Progenitor cell of endocrine pancreas (in vitro differentiated cells): Measurements from ENCODE around the gene CPEB4. TPM values are rescaled to one million over a fixed set of nuclear protein-coding genes. Genes with fewer than 3 reads are reported as not detected.

Source experiments
- DNase-seq: peaks from one replicate; pipeline ENCODE4 v3.0.0; 2021; ENCODE audit warnings: low spot score; ENCODE audit not compliant: unreplicated experiment
- H3K27ac Mint-ChIP-seq: 2 replicates; pipeline ENCODE4 v1.8.0; 2021; ENCODE audit warnings: mild to moderate bottlenecking, moderate library complexity, mixed read lengths
- H3K27me3 Mint-ChIP-seq: 2 replicates; pipeline ENCODE4 v1.8.0; 2021; ENCODE audit warnings: mixed read lengths
- H3K36me3 Mint-ChIP-seq: 2 replicates; pipeline ENCODE4 v1.8.0; 2022; ENCODE audit warnings: mixed read lengths; ENCODE audit not compliant: insufficient read depth
- H3K4me1 Mint-ChIP-seq: 2 replicates; pipeline ENCODE4 v1.8.0; 2021; ENCODE audit warnings: low read depth, mixed read lengths
- H3K4me3 Mint-ChIP-seq: 2 replicates; pipeline ENCODE4 v1.8.0; 2021; ENCODE audit warnings: low read depth, mild to moderate bottlenecking, moderate library complexity, mixed read lengths
- H3K9me3 Mint-ChIP-seq: 2 replicates; pipeline ENCODE4 v1.8.0; 2021; ENCODE audit warnings: low read depth, mixed read lengths
- CTCF ChIP-seq: fragments of 200-600 bp; sonication (generic); IDR thresholded peaks from one replicate; pipeline ENCODE4 v1.5.0; 2021; ENCODE audit warnings: antibody characterized with exemption, mild to moderate bottlenecking; ENCODE audit not compliant: unreplicated experiment
- total RNA-seq: library from RNA; stranded (reverse); gene quantifications from 2 replicates; pipeline ENCODE4 v1.2.1, GENCODE V29; 2021

Gene CPEB4
- total RNA-seq, 1 donor from 2014 or later, result 16.7 TPM

- H3K27ac Mint-ChIP-seq, result peak overlapping the region; percentile 12
- H3K27me3 Mint-ChIP-seq, result peaks cover 8% of the 10 kb centered on the region
- no peak for TF ChIP-seq CTCF
- DNase-seq, result no peak
- peaks cover 4% of the 10 kb centered on the region for H3K9me3 Mint-ChIP-seq
- H3K36me3 Mint-ChIP-seq, result no peaks in the 10 kb centered on the region
- peaks cover 29% of the 10 kb centered on the region for H3K4me1 Mint-ChIP-seq
- no peak overlapping the region for H3K4me3 Mint-ChIP-seq
Observed at GRCh38 chr5:173971681-173972345, 83.7 kb downstream of the CPEB4 start.

- no peak for TF ChIP-seq CTCF
- peaks cover 29% of the 10 kb centered on the region for H3K4me1 Mint-ChIP-seq
- H3K36me3 Mint-ChIP-seq, result no peaks in the 10 kb centered on the region
- peaks cover 8% of the 10 kb centered on the region for H3K27me3 Mint-ChIP-seq
- peaks cover 7% of the 10 kb centered on the region for H3K9me3 Mint-ChIP-seq
- DNase-seq, result no peak
- H3K4me3 Mint-ChIP-seq, result no peak overlapping the region
- no peak overlapping the region for H3K27ac Mint-ChIP-seq
Observed at GRCh38 chr5:173972607-173972924, 84.4 kb downstream of the CPEB4 start.

GRCh38 chr5:173972925-173973615 lies 84.9 kb downstream of the CPEB4 start:
- TF ChIP-seq CTCF, result peak; percentile 88
- DNase-seq, result peak; percentile 73
- peaks cover 29% of the 10 kb centered on the region for H3K4me1 Mint-ChIP-seq

GRCh38 chr5:173973616-173973969 lies 85.4 kb downstream of the CPEB4 start:
- no peak for DNase-seq
- Mint-ChIP-seq H3K9me3 (peaks cover 10% of the 10 kb centered on the region), H3K27ac (peak overlapping the region; percentile 89), H3K27me3 (peaks cover 8% of the 10 kb centered on the region), H3K36me3 (no peaks in the 10 kb centered on the region), H3K4me1 (peaks cover 27% of the 10 kb centered on the region), H3K4me3 (peak overlapping the region; percentile 80)
- no peak for TF ChIP-seq CTCF

More at GRCh38 chr5:173972925-173973615, 84.9 kb downstream of the CPEB4 start:
- Mint-ChIP-seq H3K9me3 (peaks cover 10% of the 10 kb centered on the region), H3K4me3 (peak overlapping the region; percentile 80), H3K27me3 (peaks cover 8% of the 10 kb centered on the region), H3K36me3 (no peaks in the 10 kb centered on the region), H3K27ac (peak overlapping the region; percentile 89)

GRCh38 chr5:173974688-173975239 lies 86.6 kb downstream of the CPEB4 start:
- Mint-ChIP-seq H3K27ac (no peak overlapping the region), H3K4me1 (peaks cover 20% of the 10 kb centered on the region), H3K27me3 (peaks cover 4% of the 10 kb centered on the region), H3K4me3 (no peak overlapping the region), H3K9me3 (peaks cover 10% of the 10 kb centered on the region), H3K36me3 (no peaks in the 10 kb centered on the region)
- no peak for DNase-seq
- no peak for TF ChIP-seq CTCF
